HG03354 (cell line): ENCODE data around the gene CARD19.

Source experiments
- ATAC-seq: cut with Tn5 transposase; IDR thresholded peaks from one replicate; pipeline ENCODE4 v1.9.1; 2021; ENCODE audit warnings: mild to moderate bottlenecking; ENCODE audit not compliant: unreplicated experiment, poor library complexity, severe bottlenecking

Gene CARD19, protein sequence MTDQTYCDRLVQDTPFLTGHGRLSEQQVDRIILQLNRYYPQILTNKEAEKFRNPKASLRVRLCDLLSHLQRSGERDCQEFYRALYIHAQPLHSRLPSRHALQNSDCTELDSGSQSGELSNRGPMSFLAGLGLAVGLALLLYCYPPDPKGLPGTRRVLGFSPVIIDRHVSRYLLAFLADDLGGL

DNA sequence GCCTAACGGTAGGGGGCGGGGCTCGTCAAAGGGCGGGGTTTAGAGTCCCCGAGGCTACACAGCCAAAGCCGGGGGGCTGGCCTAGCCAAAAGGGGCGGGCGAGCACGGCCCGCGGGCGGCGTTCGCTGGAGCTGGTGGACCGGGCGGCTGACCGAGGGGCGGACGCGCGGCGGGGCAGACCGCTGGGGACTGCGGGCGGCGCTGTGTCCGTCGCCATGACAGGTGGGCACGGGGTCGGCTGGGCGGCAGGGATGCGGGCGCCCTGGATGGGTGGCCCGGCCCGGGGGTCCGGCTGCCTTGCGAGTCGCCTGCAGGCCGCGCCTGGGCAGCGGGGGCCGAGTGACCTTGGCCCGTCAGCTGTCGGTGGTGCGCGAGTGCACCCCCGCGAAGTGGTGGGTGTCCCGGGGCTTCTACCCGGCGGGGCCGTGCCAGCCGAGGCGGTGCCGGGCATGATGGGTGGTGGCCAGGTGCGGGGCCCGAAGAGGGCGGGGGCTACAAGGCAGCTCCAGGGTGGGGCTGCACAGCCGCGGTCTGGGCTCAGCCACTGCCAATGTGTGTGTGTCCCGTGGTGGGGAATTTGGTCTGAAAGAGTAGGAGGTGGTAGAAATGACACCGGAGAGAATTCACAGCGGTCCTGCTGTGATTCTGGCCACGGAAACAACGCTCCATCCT is at the start of gene CARD19:
Gene CARD19 (plus strand): TSS at position 87 of the 672 bp plus-strand sequence. CDS start 129 bp downstream, at position 216.
- peak; percentile 47 for ATAC-seq

DNA sequence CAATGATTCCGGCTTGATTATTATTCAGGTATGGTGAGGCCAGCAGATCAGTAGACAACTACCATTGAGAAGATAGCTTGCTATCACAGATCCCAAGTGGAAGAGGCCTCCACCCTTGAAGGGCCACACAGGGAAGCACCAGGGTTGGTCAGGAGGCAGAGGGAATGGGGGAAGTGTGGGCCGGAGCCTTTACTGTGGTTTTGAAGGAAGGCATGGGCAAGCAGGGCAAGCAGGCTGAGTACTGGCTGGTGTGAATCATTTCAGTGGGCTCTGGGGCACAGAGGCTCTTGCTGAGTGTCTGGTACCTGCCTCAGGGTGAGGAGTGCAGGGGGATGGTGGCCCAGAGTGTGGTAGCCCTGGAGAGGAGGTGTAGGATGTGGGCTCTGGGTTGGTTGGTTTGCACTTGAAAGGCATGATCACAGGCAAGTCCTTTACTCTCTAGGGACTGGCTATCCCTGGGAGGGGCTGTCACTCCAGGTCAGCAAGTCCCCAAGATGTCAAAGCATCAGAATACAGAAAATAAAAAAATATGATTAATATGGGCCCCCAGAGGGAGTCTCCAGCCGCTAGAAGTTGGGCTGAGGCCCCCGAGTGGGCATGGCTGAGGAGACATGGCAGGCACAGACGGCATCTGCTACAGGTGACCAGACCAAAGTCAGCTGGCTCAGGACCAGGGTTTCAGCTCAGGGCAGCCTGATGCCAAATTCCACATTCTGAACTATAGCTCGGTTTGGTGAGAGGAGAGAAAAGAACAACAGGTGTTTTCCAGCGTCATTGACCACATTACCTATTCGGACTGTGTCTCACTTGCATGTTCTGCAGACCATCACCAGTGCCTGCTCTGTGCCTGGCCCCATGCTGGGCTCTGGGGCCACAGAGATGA is 47.2 kb upstream of the CARD19 start:
- ATAC-seq: no peak

DNA sequence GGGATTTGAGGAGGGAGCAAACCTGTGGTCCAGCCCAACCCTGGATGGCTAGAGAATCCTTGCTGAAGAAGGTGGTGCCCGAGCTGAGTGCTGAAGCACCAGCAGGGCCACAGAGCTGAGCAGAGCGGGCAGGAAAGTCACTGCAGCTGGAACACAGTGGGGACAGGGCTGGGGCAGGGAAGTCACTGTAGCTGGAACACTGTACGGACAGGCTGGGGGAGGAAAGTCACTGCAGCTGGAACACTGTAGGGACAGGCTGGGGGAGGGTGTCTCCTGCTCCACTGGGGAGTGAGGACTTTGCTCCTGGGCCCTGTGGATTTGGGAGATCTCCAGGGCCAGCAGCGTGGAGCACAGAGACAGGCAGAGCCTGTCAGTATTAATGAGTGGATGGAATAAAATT is 46.5 kb upstream of the CARD19 start:
- no peak for ATAC-seq

DNA sequence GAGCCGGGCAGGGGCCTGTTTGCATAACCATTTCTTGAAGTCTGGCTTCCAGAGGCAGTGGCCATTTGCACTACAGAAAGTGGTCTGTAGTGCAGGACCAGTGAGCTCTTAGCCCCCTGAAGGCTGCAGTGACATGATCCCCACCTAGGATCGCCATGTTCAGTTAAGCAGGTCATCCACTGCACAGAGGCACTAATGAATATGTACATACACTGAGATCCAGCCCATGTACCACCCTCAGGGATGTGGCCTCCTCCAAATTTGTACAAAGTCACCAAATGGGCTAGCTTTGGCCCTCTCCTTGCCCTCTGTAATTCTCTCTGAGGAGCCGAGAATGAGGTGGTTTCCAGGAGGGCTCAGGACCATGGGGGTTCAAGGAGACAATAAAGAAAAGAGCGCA is 45.8 kb upstream of the CARD19 start:
- ATAC-seq: no peak

DNA sequence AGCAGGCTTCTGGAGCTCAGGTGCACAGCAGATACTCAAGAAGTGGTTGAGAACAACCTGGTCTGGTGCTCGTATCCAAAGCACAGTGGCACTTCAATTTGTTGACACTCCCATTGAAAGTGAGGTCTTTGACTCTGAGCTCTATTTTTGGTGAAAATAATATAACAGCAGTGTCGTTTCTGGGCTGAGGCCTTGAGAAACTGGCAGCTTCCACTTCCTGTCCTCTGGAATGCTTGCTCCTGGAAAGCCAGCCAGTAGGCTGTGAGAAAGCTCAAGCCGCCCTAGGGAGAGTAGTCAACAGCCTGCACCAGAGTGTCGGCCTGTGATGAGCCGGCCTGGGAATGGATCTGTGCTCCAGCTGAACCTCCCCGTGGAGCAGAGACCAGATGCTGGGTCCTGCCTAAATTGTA is 44.3 kb upstream of the CARD19 start:
- ATAC-seq: no peak

DNA sequence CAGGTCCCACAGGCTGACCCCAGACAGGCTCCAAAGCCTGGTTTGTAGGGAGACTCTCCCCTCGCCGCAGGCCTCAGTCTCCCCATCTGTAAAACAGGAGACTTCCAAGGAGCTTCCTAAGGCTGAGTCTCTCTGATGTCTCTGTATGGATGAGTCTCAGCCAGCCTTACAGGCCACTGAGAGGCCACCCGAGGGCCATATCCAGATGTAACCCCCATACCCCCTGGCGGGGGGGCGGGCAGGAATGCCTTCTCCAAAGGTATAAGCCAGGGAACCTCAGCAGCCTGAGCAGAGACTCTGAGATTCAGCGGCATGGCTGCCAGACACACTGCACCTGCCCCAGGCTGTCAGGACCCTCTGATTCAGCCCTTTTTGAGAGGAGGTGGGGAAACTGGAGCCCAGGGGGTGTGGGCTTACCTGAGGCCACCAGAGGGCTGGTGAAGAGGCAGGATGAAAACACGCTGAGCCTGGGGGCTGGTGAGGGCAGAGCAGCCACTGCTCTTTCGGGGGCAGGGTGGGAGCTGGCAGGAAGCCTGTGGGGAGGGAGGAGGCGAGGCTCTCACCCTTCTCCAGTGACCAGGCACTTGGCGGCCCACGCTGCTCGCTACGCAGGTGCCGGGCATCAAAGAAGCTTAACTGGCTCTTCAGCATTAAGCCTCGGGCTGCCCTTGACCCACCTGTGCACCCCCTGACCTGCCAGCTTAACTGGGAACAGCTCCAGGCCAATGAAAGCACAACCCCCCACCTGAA is 43.1 kb upstream of the CARD19 start:
- no peak for ATAC-seq

DNA sequence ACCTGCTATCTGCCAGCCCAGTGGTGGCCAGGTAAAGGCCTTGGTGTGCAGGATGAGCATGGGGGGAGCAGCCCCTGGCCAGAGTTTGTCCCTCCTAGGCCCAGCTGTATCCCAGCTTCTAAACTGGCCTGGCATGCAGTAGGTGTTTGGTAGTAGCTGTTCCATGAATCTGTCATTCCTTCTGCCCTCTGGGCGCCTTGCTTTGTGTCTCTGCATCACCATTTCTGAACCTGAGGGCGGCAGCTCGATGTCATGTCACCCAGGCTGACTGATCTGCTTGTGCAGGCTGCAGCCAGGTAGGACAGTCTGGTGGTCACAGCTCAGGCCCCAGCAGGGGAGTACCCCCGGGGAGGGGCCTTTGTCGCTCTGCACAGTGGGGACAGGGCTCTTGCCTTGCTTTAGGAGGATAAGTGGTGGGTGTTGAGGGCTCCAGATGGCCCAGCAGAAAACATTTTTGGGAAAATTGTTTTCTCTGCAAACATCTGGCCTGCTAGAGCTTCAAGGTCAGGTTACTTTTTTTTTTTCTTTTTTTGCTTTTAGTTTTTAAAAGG is 42.2 kb upstream of the CARD19 start:
- ATAC-seq: no peak

DNA sequence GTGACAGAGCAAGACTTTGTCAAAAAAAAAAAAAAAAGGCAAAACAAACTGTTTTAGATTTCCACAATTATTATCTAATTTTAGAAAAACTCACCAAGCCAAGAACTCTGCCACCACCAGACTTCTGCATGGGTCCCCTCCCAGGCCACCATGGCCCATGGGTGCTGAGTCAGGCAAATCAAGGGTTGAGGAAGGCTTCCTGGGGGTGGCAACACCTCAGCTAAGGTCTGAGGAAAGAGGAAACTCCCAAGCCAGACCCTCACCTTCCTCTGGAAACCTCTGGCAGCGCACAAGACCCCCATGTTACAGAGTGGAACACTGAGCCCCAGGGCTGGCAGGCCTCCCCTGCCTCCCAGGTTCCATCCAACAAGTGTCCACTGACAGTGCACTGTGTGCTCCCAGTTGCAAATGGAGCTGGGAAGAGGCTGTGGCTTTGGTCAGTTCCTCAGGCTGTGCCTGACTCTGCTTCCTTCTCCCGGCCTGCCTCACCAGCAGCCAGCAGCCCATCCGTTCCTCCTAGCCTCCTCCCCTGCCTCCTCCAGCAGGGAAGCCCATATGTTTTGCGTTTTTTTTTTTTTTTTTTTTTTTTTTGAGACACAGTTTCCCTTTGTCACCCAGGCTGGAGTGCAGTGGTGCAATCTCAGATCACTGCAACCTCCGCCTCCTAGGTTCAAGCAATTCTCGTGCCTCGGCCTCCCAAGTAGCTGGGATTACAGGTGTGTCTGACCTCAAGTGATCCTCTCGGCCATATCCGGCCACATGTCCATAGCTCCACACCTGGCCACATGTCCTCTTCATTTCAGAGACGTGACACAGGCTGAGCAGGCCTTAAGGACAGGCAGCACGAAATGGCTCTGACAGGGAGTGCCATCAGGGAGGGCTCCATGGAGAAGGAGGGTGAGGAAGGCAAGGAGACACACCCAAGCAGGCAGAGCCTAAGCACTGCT is 41.0 kb upstream of the CARD19 start:
- ATAC-seq: no peak

DNA sequence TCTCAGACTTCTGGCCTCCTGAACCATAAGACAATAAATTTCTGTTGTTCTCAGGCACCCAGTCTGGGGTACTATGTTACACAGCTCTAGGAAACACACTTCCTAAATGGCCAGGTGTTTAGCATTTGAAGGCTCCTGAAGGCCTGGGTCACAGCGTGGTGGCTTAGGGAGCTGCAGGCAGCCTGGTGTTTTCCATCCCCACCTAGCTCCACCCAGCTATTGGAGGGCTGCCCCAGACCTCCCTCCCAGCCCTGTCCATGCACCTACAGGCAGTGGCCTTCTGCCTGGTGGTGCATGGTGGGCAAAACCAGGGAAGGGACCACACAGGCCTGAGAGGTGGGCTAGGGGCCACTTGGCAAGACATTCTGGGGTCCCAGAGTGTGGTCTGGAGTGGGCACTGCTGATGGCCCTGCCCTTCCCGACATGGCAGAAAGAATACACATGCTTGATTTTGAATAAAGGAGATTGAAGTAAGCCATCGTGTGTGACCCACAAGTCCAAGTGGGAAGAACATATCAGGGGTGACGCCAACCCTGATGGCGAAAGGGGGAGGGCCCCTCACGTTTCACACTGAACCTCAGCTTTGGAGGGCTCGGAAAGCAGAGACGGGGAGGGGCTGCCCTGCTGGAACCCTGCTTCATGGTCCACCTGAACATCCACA is 38.8 kb upstream of the CARD19 start:
- ATAC-seq: no peak

DNA sequence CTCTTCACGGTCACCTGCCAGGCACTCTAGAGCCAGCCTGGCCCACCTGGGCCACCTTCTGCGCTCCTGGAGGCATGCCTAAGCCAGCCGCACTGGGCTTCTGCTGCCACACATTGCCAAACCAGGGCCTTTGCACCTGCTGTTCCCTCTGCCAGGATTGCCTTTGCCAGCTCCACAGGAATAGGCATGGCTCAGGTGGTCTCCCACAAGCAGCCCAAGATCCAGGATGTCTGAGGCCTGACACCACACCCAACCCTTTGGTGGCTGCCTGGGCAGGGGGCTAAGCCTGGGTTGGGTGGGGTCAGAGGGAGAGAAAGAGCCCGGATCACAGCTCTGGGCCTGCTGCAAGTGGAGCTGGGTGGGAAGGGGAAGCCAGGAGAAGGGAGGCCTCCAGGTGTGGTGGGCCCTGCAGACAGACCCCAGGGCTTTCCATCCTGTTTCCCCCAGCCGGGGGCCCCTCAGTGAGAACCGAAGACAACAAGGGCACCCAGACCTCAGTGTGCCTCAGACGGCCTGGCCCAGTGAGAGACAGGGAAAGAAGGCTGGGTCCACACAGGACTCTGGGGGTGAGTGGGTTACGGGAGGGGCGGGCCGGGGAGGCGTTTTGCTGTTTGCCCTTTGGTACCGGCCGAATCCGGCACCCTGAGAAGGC is 38.2 kb upstream of the CARD19 start:
- peak; percentile 13 for ATAC-seq

DNA sequence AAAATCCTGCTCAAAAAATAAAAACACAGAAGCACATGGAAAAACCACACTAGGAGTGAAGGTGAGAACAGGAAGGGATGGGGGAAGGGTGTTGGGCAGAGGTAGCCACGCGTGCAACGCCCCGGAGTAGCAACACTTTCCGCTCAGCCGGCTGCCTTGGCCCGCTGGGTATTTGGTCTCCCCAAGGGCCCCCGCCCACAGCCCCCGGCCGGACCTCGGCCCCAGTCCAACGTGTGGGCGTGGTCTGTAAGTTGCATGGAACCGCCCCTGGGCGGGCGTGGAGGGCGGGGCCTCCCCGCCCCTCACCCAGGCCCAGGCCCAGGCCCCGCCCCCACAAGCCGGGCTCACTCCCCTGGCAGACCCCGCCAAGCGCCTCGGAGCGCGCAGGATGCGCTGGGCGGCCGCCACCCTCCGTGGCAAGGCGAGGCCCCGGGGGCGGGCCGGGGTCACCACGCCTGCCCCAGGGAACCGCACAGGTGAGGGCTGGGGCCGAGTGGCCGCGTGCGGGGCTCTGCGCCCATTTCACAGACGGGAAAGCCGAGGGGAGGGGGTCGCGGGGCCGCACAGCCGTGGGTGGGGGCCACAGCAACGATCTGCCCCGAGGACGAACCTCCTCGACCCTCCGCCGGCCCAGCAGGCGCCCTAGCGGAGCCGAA is 37.5 kb upstream of the CARD19 start, which contains the start of gene SUSD3:
Gene SUSD3 (plus strand): TSS at position 347 of the 656 bp plus-strand sequence. CDS start 42 bp downstream, at position 389.
- peak; percentile 53 for ATAC-seq

DNA sequence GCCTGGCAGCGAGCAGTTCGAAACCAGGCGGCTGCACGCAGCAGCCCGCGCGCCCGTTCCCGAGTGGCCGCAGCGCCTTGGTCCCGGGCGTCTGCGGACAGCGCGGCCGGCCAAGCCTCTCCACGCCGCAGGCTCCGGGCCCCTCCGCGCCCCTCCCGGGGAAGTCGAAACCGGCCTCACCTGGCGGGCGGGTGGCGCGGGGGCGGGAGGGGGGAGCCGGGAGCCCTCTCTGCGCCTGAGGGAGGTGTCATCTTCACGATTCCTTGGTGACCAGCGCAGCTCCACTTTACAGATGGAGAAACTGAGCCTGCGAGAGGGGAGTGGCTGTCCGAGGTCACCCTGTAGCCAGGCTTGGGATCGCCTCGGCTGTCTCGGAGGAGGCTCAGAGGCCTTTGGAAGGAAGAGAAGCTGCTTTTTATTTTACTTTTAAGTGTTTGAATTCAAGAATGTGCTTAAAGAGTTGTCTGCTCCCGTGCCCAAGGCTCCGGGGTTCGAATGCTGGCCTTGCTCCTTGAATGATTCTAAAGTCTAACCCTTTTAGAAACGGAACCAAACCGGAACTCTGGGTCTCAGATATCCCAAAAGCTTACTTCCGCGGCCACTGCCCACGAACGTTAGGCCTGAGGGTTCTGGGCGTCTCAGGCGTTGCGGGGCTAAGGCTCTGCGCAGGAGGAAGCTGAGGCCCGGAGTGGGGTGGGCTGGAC is 36.9 kb upstream of the CARD19 start:
- peak; percentile 11 for ATAC-seq

DNA sequence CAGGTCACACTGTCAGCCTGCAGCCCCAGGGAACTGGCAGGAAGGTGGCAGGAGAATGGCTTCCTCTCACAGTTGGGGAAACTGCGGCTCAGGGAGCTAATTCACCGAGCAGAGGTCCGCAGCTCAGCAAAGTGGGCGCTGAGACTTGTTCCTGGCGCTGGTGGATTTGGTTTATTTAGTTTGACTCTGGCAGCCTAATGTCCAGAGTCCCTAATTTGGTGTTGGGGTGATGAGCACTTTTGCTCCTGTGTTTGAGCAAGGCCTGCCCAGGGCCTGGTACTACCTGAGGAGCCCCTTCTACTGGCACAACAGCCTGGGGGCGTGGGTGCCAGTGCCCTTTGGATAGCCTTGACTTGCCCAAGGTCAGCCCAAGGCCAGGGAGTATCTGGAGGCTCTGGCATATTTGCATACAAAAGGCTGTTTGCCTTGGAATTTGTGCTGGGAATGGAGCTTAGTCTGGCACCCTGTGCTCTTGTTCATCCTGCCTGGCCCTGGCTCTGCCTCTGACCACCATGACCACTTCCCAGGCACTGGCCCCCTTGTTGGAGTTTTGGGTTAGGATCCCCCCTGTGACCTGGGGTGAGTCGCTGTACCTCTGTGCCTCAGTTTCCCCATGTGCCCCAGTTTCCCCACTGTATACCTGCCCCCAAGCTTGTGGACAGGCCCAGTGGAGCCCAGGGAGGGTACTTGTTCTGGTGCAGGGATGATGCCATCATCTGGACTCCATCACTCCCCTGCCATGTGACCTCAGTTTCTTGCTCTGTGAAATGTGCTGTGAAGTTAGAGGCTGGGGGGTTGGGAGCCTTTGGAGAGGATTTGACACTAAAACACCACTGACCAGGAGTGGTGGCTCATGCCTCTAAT is 36.1 kb upstream of the CARD19 start:
- ATAC-seq: no peak

DNA sequence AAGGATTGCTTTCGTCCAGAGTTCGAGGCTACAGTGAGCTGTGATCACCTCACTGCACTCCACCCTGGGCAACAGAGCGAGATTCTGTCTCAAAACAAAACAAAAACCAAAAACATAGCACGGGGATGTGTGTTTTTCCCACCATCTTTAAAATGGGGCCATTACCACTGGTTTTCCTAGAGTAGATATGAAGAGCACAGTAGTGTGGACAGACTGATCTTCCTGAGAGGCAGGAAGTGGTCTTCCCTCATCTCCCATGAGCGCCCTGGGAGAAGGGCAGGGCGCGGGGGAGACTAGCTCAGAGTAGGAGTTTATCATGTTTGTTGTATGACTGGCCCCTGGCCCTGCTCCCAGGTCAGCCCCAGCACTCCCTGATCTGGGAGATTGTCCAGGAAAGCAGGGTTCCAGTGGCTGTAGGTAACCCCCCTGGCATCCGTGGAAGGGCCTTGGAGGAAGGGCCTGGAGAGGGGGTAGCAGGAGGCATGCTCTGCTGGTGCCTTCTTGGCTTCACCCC is 35.2 kb upstream of the CARD19 start:
- no peak for ATAC-seq

DNA sequence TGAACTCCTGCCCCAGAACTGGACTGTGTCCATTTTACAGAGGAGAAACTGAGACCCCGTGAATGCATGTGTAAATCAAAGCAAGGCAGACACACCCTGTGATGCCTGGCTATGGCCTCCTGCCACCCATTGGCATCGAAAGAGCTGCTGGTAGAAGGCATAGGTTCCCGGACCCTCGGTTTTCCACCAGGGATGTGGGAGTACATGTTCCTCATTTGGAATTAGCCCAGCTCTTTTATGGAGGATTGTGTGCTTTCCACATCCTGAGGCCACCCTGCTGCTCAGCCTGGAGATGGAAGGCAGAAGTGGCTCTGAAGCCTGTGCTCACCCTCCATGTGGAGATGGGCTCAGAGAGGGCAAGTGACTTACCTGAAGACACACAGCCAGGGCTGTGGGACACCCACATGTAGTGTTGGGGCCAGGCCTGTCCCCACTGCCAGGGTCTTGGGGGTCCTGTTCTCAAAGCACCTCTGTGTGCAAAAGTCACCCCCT is 34.7 kb upstream of the CARD19 start:
- ATAC-seq: no peak
